GM21786 (cell line): Measurements from ENCODE around the gene COX4I2.

Source experiments
- ATAC-seq: cut with Tn5 transposase; IDR thresholded peaks from one replicate; pipeline ENCODE4 v1.9.1; 2021; ENCODE audit not compliant: unreplicated experiment

Gene COX4I2

DNA sequence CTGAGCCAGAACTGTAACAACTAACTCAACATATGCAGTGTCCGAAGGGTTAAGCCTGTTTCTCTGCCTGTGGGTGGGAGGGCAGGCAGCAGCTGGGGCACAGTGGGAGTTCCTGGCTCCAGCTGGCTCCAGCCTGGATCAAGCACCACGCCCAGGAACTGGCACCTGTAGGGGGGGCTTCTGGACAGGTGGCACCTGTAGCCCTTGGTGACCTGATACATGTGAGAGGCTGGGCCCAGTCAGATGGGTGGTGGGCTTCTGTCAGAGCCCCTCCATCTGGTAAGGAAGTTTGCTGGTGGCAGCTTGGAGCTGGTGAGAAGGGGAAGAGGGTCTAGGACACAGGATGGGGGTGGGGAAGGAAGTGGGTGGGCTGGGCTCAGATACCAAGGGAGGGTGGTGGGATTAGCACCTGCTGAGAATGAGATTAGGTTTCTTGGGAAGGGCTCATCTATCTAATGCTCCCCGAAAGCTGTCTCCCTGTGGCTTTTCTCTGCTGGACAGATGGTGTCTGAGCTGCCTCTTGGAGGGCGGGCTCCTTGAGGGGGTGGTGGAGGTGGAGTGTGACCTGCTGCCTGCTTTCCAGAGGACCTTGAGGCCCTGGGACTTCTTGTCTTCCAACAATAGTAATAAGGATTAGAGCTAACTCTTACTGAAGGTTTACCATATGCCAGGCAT lies 56.4 kb downstream of the COX4I2 start:
- ATAC-seq, result no peak
